Measurements from ENCODE around the gene COLQ. TPM values are rescaled to one million over a fixed set of nuclear protein-coding genes. Genes with fewer than 3 reads are reported as not detected.

Gene COLQ
- total RNA-seq, 4 donors from 2014 or later: 1.9 to 10.2 (median 3.6) TPM

DNA sequence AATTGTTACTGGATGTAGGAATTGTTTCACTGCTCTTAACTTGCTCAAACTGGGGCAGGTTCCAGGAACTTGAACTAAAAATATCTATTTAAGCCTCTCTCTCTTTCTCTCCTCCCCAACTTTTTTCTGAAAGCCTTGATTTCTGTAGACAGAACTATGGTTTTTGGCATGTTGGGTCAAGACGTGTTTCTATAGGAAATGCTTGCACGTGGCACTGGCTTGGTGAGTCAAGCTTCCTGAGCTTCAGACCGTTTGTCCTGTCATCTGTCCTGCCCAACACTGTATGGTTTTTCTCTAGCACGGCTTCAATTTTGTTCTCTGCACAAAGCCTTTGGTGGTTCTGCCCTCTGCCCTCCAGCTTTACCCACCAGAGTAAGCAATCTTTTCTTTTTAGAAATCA lies 80.6 kb downstream of the COLQ start:
- H3K9me3 ChIP-seq: no peaks in the 10 kb centered on the region
- WGBS, 2 donors: 69 to 71% methylated on average over 4 of the region's 4 CpGs
- H3K27me3 ChIP-seq: no peaks in the 10 kb centered on the region
- H3K36me3 ChIP-seq: peaks cover 0 to 76% (median 34%) of the 10 kb centered on the region in 3 donors
- peaks cover 0 to 13% (median 4%) of the 10 kb centered on the region in 4 donors for H3K4me1 ChIP-seq
- no peak for TF ChIP-seq POLR2A (IDR thresholded peaks at IDR 0.05)
- TF ChIP-seq EP300 (IDR thresholded peaks at IDR 0.05): no peak
- TF ChIP-seq, protein P1, sequence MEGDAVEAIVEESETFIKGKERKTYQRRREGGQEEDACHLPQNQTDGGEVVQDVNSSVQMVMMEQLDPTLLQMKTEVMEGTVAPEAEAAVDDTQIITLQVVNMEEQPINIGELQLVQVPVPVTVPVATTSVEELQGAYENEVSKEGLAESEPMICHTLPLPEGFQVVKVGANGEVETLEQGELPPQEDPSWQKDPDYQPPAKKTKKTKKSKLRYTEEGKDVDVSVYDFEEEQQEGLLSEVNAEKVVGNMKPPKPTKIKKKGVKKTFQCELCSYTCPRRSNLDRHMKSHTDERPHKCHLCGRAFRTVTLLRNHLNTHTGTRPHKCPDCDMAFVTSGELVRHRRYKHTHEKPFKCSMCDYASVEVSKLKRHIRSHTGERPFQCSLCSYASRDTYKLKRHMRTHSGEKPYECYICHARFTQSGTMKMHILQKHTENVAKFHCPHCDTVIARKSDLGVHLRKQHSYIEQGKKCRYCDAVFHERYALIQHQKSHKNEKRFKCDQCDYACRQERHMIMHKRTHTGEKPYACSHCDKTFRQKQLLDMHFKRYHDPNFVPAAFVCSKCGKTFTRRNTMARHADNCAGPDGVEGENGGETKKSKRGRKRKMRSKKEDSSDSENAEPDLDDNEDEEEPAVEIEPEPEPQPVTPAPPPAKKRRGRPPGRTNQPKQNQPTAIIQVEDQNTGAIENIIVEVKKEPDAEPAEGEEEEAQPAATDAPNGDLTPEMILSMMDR (IDR thresholded peaks at IDR 0.05): no peak
- no peak overlapping the region for H3K27ac ChIP-seq
- H3K4me3 ChIP-seq: no peak overlapping the region
- no peak for DNase-seq (ENCODE audit: low spot score in 2 of 2)

DNA sequence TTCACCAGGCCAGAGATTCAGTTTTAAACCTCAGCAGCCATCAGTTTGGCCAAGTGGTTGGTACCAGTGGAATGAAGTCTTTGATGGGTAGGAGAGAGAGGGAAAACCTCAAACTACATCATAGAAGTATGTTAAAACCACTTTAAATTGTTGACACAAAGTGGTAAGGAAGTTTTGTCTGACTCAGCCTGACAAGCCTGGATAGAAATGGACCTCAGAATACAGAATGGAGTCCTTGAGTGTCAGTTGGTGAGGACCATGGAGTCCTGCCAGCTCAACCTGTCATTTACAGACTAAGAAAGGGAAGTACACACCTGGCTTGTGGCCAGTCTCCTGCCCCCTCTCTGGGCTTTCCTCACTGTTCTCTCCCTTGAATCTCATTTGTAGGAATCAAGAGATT lies 82.0 kb downstream of the COLQ start:
- TF ChIP-seq, protein P1 (IDR thresholded peaks at IDR 0.05): no peak
- TF ChIP-seq EP300 (IDR thresholded peaks at IDR 0.05) (no peak), POLR2A (IDR thresholded peaks at IDR 0.05) (no peak)
- no peak for DNase-seq (ENCODE audit: low spot score in 2 of 2)
- H3K27ac ChIP-seq: no peak overlapping the region
- peaks cover 0 to 14% (median 4%) of the 10 kb centered on the region in 4 donors for H3K4me1 ChIP-seq
- peaks cover 0 to 83% (median 46%) of the 10 kb centered on the region in 3 donors for H3K36me3 ChIP-seq
- no peak overlapping the region for H3K4me3 ChIP-seq
- H3K27me3 ChIP-seq: no peaks in the 10 kb centered on the region
- H3K9me3 ChIP-seq: no peaks in the 10 kb centered on the region

DNA sequence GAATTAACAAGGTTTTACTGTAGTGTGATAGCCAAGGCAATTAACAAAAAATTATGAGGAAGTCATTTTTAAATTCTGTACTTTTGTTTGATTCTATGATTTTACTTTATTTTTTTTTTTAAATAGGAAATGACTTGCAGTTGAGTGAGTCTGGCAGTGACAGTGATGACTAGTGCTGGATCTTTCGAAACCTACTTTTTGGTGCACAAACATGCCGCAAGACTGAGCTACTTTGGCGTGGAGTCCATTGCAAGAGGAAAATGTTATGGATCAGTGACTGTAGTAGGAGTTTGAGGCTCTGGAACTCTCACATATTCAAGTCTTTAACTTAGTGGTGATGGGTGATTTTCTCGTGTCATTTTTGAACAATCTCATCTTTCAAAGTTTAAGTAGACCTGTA lies 82.5 kb downstream of the COLQ start:
- Histone ChIP-seq H3K4me3 (no peak overlapping the region), H3K27ac (no peak overlapping the region), H3K4me1 (peaks cover 0 to 9% (median 3%) of the 10 kb centered on the region in 4 donors), H3K9me3 (no peaks in the 10 kb centered on the region), H3K36me3 (peaks cover 0 to 88% (median 51%) of the 10 kb centered on the region in 3 donors), H3K27me3 (no peaks in the 10 kb centered on the region)
- TF ChIP-seq EP300 (IDR thresholded peaks at IDR 0.05) (no peak), POLR2A (IDR thresholded peaks at IDR 0.05) (no peak)
- TF ChIP-seq, protein P1 (IDR thresholded peaks at IDR 0.05): no peak
- DNase-seq (ENCODE audit: low spot score in 2 of 2): no peak
- WGBS, 2 donors: 88 to 91% methylated on average over 4 of the region's 4 CpGs

DNA sequence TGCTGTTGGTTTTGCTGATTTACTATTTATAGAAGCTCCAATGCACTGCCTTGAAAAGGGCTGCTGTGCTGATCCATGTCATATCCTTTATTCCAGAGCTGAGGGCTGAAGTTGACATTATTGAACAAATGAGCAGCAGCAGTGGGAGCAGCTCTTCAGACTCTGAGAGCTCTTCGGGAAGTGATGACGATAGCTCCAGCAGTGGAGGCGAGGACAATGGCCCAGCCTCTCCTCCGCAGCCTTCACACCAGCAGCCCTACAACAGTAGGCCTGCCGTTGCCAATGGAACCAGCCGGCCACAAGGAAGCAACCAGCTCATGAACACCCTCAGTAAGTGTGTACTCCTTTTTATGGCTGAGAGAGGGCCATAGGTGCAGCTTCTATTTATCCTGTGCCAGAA lies 85.3 kb downstream of the COLQ start:
- no peaks in the 10 kb centered on the region for H3K27me3 ChIP-seq
- H3K4me3 ChIP-seq: no peak overlapping the region
- WGBS, 2 donors: 68 to 84% methylated on average over 6 of the region's 6 CpGs
- H3K9me3 ChIP-seq: no peaks in the 10 kb centered on the region
- H3K27ac ChIP-seq: peak overlapping the region in 2 of 4 donors; percentile 28 to 43
- H3K4me1 ChIP-seq: peaks cover 0 to 12% (median 0%) of the 10 kb centered on the region in 4 donors
- DNase-seq (ENCODE audit: low spot score in 2 of 2): no peak
- H3K36me3 ChIP-seq: peaks cover 0 to 100% (median 52%) of the 10 kb centered on the region in 3 donors
- TF ChIP-seq, protein P1 (IDR thresholded peaks at IDR 0.05): no peak
- no peak for TF ChIP-seq EP300 (IDR thresholded peaks at IDR 0.05)
- no peak for TF ChIP-seq POLR2A (IDR thresholded peaks at IDR 0.05)

DNA sequence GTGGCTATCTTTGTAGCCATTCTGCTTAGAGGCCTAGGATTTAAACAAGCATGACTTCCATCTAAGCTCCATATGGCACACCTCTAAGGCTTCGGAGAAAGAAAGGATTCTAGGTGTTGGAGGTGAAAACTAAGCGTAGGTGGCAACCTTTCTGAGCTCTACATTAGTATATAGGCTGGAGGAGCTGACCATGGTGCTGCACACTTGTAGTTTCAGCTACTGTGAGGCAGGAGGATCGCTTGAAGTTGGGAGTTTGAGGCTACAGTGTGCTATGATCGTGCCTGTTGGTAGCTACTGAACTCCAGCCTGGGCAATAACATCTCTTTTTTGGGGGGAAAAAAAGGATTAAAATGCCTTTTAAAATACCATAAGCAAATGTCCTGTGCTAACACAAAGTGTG lies 86.8 kb downstream of the COLQ start:
- 92 to 94% methylated on average over 4 of the region's 4 CpGs for WGBS, 2 donors
- H3K27me3 ChIP-seq: no peaks in the 10 kb centered on the region
- no peak for DNase-seq (ENCODE audit: low spot score in 2 of 2)
- TF ChIP-seq EP300 (IDR thresholded peaks at IDR 0.05) (no peak), POLR2A (IDR thresholded peaks at IDR 0.05) (no peak)
- TF ChIP-seq, protein P1 (IDR thresholded peaks at IDR 0.05): no peak
- H3K36me3 ChIP-seq: peaks cover 0 to 95% (median 39%) of the 10 kb centered on the region in 3 donors
- H3K4me3 ChIP-seq: no peak overlapping the region
- no peaks in the 10 kb centered on the region for H3K9me3 ChIP-seq
- peaks cover 0 to 20% (median under 1%) of the 10 kb centered on the region in 4 donors for H3K4me1 ChIP-seq
- no peak overlapping the region for H3K27ac ChIP-seq

All from tibial nerve (tissue), 4 donors.